HG03521 (cell line): Measurements from ENCODE around the gene ZNF862.

ENCODE experiments used
- ATAC-seq: cut with Tn5 transposase; IDR thresholded peaks from one replicate; pipeline ENCODE4 v1.9.1; 2021; ENCODE audit warnings: mild to moderate bottlenecking, moderate library complexity; ENCODE audit not compliant: unreplicated experiment

ZNF862 gene

DNA sequence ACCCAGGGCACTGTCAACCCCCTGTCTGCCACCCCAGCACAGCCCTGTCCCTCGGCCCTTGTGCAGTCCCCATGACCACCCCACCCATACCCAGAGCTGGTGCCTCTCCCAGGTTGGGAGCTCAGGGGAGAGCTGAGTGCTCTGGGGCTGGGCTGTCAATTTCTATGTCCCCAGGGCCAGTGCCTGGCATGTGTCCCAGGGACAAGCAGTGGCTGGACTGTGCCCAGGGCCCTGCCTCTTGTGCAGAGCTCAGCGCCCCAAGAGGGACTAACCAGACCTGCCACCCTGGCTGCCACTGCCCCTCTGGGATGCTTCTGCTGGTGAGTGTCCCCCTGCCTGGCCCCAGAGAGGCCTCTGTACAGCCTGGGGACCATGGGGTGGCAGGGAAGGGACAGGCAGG lies 29.0 kb upstream of the ZNF862 start:
- ATAC-seq = no peak

DNA sequence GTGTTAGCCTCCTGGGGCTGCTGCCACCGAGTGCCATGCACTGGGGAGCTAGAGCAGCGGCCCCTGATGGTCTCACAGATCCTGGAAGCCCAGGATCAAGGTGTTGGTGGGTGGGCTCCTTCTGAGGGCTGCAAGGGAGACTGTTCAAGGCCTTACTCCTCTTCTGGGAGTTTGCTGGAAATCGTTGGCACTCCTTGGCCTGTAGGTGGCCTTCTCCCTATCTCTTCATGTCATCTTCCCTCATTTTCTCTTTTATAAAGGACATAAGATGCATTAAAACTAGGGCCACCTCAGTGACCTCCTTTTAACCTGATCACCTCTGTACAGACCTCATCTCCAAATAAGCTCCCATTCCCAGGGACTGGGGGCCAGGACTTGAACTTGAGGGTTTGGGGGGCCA lies 27.0 kb upstream of the ZNF862 start:
- ATAC-seq = no peak

DNA sequence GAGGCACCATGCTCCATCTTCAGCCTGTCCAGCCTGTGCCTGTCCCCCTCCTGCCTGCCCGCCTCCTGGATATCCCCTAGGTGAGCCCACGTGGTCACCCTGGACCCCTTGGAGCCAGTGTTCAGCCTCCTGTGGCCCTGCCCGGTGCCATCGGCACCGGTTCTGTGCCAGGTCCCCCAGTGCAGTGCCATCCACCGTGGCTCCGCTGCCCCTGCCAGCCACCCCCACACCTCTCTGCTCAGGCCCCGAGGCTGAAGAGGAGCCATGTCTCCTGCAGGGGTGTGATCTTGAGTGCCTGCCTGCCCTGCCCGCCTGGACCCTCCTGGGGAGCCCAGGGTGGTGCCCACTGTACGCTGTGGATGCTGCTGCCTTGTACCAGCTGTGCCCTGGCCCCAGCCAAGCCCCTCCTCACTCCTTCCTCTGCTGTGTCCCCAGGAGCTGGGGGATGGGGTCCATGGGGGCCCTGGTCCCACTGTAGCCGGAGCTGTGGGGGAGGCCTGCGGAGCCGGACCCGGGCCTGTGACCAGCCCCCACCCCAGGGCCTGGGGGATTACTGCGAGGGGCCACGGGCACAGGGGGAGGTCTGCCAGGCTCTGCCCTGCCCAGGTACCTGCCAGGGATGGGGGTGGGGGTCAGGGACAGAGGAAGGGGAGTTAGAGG lies 26.2 kb upstream of the ZNF862 start:
- ATAC-seq = no peak

DNA sequence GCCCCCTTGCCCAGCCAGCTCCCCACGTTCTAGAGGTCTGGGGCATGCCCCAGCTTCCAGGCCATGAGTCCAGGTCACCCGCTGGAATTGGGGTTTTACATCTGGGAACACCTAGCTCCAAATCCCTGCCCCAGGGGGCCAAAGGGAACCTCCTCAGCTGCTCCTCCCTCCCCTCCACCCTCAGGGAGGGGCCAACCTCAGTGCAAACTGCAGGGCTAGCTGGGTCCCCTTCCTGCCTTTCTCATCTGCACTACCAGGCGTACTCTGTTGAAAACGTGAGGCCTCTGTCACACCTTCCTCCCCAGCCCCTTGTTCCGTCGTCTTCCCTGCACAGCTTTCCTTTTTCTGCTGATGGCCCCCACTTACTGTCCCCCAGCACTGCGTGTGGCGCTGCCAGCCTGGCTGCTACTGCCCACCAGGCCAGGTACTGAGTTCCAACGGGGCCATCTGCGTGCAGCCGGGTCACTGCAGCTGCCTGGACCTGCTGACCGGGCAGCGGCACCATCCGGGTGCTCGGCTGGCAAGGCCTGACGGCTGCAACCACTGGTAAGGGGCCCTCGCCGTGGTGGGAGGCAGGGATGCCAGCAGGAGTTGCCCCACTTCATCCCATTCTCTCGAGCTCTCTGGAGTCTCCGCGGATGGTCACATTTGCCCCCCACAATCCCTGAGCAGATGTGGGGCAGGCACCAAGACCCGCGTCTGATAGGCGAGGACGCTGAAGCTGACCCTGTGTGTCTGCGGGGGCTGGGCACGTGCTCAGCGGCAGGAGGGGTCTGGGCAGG lies 24.7 kb upstream of the ZNF862 start:
- ATAC-seq = no peak

DNA sequence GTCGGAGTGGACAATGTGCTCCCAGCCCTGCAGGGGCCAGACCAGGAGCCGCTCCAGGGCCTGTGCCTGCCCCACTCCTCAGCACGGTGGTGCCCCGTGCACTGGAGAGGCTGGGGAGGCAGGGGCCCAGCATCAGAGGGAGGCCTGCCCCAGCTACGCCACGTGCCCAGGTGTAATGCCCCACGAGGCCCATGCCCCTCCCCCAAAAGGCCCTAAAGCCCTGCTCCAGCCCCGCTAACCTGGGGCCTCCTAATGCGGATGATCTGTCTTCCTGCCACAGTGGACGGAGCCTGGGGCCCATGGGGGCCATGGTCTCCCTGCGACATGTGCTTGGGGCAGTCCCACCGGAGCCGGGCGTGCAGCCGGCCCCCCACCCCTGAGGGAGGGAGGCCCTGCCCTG lies 23.7 kb upstream of the ZNF862 start:
- no peak for ATAC-seq

DNA sequence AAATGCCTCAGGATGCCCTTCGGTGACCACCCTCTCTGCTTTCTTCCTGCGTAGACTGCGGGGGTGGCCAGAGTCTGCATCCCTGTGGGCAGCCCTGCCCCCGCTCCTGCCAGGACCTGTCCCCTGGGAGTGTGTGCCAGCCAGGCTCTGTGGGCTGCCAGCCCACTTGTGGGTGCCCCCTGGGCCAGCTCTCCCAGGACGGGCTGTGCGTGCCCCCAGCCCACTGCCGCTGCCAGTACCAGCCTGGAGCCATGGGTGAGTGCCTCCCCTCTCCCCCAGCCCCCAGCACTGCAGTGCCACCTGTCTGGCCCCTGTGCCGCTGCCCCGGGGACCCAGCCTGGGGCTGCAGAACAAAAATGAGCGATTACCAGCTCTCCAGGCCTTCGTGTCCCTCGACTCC lies 23.1 kb upstream of the ZNF862 start:
- no peak for ATAC-seq

DNA sequence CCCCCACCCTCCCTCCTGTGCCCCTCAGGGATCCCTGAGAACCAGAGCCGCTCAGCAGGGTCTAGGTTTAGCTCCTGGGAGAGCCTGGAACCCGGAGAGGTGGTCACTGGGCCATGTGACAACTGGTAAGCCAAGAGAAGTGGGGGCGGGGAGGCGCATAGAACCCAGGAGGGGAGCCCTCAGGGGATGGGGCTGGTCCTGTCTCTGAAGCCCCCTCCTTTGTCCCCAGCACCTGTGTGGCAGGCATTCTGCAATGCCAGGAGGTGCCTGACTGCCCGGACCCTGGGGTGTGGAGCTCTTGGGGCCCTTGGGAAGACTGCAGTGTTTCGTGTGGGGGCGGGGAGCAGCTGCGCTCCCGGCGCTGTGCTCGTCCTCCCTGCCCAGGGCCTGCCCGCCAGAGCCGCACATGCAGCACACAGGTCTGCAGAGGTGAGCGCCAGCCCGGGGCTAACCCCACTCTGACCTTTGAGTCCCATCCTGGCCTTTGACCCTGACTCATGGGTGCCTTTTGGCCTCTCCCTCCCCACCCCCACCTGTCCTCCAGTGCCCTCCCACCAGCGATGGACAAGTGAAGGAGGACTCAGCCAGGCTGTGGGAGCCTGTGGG lies 22.4 kb upstream of the ZNF862 start:
- ATAC-seq = no peak

DNA sequence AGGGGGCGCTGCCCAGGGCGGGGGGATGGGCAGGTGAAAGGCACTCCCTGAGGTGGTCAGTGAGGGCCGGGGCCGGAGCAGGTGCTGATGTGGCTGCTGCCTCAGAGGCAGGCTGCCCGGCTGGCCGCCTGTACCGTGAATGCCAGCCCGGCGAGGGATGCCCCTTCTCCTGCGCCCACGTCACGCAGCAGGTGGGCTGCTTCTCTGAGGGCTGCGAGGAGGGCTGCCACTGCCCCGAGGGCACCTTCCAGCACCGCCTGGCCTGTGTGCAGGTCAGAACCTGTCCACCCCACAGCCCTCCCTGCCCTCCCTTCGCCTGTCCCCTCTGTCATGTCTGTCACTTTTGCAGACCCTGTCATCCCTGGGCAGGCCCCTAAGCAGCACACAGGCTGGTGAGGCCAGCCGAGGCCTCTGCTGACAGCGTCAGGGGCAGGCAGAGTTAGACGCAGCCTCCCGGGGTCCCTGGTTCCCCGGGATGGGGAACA lies 21.9 kb upstream of the ZNF862 start:
- ATAC-seq = no peak

DNA sequence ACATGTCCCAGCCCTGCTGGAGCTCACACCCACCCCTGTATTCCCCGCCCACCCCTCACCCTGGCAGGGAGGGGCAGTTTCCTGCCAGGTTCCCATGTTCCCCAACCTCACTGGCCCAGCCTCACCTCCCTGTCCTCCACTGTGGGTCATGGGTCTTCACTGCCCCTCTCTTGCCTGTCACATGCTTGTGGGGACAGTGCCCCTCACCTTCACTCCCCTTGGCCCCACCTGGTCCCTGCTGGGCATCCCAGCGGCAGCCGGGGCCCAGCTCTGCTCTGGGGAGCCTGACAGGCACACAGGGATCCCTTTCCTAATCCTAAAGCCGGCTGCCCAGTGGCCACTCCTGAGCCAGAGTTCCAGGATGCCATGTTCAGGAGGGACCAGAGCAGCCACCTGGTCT lies 21.4 kb upstream of the ZNF862 start:
- no peak for ATAC-seq

DNA sequence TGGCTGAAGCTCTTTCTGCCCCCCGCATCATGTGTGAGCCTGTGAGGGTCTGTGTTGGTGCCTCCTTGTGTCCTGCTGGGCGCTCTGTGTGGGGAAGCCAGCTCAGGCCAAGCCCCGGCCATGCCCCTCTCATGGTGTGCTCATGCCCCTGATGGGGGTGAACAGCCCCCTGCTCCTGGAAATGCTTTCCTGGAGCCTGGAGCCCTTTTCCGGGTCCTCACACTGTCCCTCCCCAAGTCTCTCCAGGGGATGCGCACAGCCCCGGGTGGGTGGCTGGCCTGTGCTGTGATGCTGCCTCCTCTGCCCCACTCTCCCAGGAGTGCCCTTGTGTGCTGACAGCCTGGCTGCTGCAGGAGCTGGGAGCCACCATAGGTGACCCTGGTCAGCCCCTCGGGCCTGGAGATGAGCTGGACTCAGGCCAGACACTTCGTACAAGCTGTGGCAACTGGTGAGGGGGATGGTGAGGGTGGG lies 20.8 kb upstream of the ZNF862 start:
- no peak for ATAC-seq

DNA sequence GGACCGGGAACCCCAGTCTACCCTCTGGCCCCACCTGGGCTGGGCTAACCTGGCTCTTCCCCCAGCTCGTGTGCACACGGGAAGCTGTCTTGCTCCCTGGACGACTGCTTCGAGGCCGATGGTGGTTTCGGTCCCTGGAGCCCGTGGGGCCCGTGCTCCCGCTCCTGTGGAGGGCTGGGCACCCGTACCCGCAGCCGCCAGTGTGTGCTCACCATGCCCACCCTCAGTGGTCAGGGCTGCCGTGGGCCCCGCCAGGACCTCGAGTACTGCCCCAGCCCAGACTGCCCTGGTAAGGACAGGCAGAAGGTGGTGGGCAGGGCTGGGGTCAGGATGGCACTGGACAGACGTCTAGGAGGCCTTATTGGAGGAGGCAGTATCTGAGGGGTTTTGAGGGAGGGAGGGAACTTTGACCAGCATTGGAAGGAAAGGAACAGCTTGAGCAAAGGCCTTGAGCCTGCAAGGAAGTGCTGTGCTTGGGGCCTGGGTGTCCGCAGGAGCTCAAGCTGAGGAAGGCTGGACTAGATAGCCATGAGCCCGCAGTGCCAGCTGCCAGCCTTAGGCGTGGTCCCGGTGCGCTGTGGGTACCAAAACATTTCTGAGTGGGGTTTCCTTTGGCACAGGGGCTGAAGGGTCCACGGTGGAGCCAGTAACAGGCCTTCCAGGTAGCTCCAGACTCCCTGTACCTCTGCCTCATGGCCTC lies 20.2 kb upstream of the ZNF862 start:
- ATAC-seq = no peak

DNA sequence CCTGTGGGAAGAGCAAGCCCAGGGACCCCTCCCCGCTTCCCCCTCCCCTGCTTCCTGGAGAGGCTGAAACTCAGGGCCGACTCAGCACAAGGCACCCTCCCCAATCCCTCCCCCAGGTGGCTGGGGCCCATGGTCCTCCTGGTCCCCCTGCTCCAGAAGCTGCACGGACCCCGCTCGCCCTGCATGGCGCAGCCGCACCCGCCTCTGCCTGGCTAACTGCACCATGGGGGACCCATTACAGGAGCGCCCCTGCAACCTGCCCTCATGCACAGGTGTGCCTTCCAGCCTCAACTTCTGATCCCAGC lies 19.7 kb upstream of the ZNF862 start:
- ATAC-seq = no peak

DNA sequence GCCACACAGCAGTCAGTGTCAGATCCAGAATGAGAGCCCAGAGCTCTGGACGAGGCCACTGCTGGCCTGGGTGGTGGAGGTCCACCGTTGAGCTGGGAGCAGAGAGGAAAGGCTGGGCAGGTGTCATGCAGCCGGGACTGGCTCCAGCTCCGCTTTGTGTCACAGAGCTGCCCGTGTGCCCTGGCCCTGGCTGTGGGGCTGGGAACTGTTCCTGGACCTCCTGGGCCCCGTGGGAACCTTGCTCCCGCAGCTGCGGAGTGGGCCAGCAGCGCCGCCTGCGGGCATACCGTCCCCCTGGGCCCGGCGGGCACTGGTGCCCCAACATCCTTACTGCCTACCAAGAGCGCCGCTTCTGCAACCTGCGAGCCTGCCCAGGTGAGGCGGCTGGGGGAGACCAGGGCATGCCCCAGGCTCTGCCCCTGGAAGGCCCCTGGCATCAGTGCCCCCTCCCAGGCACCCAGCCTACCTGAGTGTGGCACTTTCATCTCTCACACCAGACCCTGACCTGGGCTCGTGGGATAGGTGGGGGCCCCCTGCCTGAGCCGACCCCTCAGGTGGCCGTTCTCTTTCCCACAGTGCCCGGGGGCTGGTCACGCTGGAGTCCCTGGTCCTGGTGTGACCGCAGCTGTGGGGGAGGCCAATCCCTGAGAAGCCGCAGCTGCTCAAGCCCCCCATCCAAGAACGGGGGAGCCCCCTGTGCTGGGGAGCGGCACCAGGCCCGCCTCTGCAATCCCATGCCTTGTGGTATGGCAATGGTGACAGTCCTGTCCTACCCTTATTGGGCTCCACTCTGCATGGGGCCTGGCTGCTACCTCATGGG lies 18.8 kb upstream of the ZNF862 start:
- ATAC-seq = no peak

DNA sequence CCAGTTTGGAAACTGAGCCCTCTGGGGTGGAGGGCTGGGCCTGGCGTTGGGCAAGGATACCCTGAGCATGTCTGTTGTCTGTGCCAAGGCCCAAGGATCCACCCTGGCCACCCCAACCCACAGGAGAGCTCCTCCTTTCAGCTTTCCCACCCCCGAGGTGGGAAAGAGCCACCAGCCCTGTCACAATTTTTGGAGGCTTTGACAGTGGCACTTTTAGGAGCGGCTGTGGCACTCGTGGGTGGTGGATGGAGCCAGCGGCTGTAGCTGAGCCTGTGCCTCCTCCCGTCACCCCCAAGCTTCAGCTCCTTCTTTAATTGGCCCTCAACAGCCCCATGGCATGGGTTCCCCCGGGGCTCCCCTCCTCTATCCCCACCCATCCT lies 18.2 kb upstream of the ZNF862 start:
- no peak for ATAC-seq

DNA sequence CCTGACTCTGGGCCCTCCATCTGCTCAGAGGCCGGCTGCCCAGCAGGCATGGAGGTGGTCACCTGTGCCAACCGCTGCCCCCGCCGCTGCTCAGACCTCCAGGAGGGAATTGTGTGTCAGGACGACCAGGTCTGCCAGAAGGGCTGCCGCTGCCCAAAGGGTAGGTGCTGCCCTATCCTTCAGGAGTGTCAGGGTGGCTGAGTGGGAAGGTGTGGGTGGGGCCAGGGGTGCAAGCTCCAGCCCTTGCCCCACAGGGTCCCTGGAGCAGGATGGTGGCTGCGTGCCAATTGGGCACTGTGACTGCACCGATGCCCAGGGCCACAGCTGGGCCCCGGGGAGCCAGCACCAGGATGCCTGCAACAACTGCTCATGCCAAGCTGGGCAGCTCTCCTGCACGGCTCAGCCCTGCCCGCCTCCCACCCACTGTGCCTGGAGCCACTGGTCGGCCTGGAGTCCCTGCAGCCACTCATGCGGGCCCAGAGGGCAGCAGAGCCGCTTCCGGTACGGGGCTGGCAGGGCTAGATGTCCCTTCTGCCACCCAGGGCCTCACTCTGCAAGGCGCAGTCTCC lies 17.5 kb upstream of the ZNF862 start:
- ATAC-seq = no peak

DNA sequence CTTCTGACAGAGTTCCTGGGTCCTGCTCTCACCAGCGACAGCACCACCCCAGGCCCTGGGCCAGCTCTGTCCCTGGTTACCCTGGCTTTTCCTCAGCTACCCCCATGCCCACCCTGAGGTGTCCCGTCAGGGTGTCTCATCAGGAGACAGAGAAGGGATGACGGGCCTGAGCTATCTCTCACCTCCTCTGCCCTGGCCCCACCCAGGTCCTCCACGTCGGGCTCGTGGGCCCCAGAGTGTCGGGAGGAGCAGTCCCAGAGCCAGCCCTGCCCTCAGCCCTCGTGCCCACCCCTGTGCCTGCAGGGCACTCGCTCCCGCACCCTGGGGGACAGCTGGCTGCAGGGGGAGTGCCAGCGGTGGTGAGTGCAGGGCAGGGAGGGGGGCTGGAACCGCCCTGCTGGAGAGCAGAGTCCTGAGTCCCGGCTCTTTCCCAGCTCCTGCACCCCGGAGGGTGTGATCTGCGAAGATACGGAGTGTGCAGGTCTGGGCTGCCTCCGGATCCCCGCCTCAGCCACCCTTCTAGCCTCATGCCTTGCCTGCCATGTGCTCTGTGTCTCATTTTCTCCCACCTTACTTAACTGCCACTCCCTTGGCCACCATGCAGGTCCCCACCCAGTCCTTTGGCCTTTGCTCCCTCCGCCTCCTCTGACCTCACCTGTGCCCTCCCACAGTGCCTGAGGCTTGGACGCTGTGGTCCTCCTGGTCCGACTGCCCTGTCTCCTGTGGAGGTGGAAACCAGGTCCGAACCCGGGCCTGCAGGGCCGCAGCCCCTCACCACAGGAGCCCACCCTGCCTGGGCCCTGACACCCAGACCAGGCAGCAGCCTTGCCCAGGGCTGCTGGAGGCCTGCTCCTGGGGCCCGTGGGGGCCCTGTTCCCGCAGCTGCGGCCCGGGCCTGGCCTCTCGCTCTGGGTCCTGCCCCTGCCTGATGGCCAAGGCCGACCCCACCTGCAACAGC lies 16.7 kb upstream of the ZNF862 start:
- no peak for ATAC-seq

DNA sequence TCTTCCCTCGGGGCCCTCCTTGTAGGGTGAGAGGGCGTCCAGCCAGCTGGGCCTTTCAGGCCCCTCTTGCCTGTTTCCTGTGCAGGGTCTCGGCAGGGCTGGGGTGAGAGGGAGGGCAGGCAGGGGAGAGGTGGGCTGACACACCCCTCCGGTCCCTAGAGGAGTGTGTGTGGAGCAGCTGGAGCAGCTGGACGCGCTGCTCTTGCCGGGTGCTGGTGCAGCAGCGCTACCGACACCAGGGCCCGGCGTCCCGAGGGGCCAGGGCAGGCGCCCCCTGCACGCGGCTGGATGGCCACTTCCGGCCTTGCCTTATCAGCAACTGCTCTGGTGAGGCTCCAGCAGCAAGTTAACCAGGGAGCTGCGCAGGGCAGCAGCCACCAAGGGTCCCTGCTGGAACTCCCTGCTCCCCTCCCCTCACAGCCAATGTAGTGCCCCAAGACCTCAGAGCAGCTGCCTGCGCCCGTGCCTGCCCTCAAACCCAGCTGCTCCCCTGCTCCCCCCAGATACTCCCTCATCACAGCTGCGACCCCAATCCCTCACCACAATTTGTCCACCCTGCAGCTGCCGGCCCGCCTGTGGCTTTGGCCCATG lies 15.7 kb upstream of the ZNF862 start:
- ATAC-seq = no peak

DNA sequence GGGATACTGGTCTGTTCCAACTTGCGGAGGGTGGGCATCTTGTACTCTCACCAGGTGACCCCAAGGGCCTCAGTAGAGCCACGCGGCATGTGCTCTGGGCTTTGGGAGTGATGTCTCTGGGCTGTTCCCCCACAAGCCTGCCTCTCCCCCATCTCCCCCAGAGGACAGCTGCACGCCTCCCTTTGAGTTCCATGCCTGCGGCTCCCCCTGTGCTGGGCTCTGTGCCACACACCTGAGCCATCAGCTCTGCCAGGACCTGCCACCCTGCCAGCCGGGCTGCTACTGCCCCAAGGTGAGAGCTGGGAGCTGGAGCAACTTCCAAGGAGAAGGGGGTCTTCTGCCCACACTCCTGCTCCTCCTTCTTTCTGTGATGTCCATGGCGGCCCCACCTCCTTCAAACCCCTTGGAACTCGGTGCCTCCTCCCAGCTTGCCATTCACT lies 15.0 kb upstream of the ZNF862 start:
- no peak for ATAC-seq

DNA sequence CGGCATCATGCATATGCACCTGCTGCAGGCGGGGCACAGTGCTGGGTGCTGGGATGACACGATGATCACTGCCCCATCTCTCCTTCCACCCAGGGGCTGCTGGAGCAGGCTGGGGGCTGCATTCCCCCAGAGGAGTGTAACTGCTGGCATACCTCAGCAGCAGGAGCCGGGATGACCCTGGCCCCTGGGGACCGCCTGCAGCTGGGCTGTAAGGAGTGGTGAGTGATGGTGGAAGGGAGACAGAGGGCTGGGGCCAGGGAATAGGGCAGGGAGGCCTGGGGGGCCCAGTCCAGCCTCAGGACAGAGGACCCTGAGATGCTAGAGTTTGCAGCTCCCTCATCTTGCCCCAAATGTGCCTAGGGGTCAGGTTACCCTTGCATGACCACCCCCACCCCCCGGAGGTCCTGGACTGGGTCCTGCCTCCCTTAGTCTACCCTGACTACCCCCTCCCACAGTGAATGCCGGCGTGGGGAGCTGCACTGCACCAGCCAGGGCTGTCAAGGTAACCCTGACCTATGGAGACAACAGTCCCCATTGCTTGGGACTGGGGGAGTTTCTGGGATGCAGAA lies 14.5 kb upstream of the ZNF862 start:
- ATAC-seq = no peak
